Measurements from ENCODE around the gene DCDC2. TPM values are rescaled to one million over a fixed set of nuclear protein-coding genes. Genes with fewer than 3 reads are reported as not detected.
"Not testable (repeated sequence)": the region's sequence is repeated elsewhere in the genome, so short reads cannot be mapped to it uniquely, and the experiment has no call there.

Gene DCDC2
- not detected in 2 replicates for total RNA-seq

GRCh38 chr6:24357336-24358218 lies at the start of gene DCDC2:
DCDC2 (minus strand) TSS chr6:24358059; CDS start chr6:24357750, 309 bp downstream.
- intact Hi-C loops (cut with micrococcal nuclease) = loop anchor here (5.0 kb wide), 1 partner anchor 75 kb away; no protein-coding TSS in a partner anchor

GRCh38 chr6:24405262-24405661 lies 47.4 kb upstream of the DCDC2 start:
- intact Hi-C loops (cut with micrococcal nuclease) = no loop called here

GRCh38 chr6:24403501-24403824 lies 45.6 kb upstream of the DCDC2 start:
- intact Hi-C loops (cut with micrococcal nuclease) = loop anchor here (5.0 kb wide), 1 partner anchor 41 kb away; no protein-coding TSS in a partner anchor

DNA sequence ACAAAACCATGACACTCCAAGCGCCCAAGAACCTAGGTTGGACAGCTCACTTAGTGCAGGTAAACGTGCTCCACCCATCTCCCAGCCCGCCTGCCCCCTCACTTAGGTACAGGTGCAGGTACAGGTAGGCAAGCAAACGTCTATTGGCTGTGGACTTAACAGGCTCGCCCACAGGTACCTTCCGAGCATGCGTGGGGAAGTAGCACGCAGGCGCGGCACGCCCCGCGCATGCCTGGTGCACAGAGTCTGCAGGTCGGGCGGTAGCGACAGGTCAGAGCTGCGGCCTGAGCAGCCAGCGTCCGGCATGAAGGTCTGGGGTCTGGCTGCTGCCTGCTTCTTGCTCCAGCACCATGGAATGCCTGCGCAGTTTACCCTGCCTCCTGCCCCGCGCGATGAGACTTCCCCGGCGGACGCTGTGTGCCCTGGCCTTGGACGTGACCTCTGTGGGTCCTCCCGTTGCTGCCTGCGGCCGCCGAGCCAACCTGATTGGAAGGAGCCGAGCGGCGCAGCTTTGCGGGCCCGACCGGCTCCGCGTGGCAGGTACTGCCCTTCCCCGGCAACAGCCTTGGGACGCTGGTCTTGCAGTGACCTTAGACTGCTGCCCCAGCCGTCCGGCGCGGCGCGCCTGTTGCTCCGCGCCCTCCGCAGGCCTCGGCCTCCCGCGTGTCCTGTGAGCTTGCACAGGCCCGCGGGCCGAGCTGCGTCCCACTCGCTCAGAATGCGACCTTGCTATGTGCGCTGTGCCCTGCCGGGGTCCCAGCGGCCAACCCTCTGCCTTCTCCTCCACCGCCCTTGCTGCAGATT lies 45.0 kb upstream of the DCDC2 start, which contains the start of gene MRS2:
MRS2 (plus strand) TSS at position 240 of the 804 bp plus-strand sequence; CDS start at position 351, 111 bp downstream.
- intact Hi-C loops (cut with micrococcal nuclease) = loop anchor here (5.0 kb wide), 1 partner anchor 41 kb away; no protein-coding TSS in a partner anchor

DNA sequence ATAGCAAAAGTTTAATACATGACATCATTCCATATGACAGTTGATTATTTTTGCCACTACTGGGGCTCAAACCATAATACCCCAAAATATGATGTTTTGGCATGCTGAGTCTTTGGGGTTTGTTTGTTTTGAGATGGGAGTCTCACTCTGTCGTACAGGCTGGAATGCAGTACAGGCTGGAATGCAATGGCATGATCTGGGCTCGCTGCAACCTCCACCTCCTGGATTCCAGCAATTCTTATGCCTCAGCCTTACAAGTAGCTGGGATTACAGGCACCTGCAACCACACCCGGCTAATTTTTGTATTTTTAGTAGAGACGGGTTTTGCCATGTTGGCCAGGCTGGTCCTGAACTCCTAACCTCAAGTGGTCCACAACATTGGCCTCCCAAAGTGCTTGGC lies 43.6 kb upstream of the DCDC2 start:
- intact Hi-C loops (cut with micrococcal nuclease) = loop anchor here (5.0 kb wide), 1 partner anchor 39 kb away; no protein-coding TSS in a partner anchor

DNA sequence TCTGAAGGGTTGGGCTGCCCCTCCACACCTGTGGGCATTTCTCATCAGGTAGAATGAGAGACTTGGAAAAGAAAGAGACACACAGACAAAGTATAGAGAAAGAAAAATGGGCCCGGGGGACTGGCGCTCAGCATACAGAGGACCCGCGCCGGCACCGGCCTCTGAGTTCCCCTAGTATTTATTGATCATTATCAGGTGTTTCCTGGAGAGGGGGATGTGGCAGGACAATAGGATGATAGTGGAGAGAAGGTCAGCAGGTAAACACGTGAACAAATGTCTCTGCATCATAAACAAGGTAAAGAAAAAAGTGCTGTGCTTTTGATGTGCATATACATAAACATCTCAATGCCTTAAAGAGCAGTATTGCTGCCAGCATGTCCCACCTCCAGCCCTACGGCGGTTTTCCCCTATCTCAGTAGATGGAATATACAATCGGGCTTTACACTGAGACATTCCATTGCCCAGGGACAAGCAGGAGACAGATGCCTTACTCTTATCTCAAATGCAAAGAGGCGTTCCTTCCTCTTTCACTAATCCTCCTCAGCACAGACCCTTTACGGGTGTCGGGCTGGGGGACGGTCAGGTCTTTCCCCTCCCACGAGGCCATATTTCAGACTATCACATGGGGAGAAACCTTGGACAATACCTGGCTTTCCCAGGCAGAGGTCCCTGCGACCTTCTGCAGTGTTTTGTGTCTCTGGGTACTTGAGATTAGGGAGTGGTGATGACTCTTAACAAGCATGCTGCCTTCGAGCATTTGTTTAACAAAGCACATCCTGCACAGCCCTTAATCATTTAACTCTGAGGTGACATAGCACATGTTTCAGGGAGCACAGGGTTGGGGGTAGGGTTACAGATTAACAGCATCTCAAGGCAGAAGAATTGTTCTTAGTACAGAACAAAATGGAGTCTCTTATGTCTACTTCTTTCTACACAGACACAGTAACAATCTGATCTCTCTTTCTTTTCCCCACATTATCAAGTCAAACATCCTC lies 42.5 kb upstream of the DCDC2 start:
- intact Hi-C loops (cut with micrococcal nuclease) = loop anchor here (5.0 kb wide), 1 partner anchor 38 kb away; no protein-coding TSS in a partner anchor

DNA sequence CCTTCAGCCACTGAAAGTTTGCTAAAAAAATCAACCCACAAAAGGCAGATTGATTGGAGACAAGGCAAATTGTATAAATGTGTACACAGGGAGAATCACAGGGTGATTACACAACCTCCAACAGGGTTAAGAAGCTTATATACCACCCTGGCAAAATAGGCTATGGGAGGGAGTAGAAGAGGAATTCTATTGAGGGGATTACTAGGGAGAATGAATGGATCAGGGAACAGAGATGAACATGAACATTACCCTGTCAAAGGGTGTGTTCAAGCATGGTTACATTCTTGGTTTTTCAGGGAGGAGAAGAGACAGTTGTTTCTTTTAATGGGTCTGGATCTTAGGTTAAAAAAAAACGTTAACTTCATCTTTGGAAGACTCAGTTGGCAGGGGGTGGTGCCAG lies 39.8 kb upstream of the DCDC2 start:
- intact Hi-C loops (cut with micrococcal nuclease) = no loop called here

DNA sequence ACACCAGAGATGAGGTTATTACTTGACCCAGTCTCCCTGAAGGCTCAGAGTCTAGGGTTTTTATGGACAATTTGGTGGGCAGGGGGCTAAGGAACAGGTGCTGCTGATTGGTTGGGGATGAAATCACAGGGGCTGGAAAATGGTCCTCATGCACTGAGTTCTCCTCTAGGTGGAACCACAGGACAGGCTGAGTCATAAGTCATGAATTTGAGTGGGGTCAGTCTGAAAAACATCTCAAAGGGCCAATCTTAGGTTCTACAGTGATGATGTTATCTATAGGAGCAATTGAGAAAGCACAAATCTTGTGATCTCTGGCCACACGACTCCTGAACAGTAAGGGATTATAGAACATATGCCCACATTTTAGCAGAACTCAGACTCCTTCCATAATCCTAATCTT lies 39.0 kb upstream of the DCDC2 start:
- intact Hi-C loops (cut with micrococcal nuclease) = no loop called here

DNA sequence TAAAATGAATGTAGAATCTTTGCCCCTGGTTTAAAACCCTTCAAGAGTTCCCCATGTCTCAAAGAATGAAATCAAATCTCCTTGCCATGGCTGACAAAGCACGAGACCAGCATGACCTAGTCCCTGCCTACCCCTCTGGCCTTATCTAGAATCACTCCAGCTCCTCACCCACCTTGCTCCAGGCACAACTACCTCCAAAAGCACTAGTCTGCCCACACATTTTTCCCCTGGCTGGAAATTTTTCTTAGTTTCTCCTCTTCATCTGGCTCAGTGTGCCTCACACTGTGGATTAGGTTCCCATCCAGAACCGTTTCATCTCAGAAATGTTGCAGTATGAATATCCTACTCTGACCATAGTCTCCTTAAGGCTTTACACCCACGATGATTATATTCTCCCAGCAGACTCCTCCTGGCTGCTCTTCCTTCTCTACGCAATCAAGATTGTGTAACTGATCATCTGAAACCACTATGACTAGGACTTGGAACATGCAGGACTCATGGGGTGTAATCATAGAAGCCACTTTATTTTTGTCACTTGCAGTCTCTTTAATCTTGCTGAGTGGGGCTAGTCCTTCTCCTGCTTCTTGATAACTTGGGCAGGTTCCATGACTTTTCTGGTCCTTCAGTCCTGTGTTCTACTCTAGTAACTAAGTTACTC lies 37.0 kb upstream of the DCDC2 start:
- intact Hi-C loops (cut with micrococcal nuclease) = no loop called here

DNA sequence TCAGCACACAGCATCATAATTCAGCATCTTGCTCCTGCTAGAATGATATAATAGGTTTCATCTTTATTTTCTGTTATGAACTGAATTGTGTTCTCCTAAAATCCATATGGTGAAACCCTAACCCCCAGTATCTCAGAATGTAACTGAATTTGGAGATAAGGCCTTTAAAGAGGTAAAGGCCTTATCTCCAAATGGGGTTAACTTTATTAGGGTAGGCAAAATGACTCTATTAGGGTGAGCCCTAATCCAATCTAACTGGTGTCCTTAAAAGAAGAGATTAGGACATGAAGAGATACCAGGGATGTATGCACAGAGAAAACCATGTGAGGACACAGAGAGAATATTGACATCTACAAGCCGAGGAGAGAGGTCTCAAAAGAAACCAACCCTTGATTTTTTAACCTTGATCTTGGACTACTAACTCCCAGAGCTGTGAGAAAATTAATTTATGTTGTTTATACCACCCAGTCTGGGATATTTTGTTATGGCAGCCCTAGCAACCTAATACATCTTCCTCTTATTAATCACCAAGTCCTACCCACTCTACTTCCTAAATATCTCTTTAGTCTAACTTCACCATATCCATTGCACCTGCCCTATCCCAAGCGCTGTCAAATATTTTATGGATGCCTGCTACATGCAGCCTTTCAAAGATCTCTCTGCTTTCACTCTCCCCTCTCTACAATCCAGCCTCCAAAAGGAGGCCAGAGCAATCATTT lies 36.4 kb upstream of the DCDC2 start:
- intact Hi-C loops (cut with micrococcal nuclease) = no loop called here

DNA sequence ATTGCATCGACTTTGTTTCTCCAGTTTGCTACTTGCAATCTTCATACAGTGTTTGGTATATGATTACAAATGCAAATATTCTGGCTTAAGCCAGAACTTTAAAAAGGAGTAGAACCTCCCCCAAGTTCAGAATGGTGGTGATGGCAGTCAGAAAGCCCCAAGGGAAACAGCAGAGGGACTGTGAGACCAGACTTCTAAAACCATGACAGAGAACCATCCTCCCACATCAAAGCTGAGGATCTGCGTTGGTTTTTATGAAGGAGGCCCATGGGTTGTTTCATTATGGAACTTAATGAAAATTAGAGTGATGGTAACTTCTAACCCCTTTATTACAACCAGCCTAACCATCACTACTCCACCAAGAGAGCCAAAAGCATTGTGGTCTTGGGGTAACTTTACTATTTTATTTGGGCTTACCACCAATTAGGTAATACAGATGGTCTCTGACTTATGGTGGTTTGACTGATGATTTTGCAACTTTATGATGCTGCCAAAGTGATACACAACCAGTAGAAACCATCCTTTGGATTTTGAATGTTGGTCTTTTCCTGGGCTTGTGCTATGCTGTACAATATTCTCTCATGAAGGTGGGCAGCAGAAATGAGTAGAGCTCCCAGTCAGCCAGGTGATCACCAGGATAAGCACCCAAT lies 34.0 kb upstream of the DCDC2 start:
- intact Hi-C loops (cut with micrococcal nuclease) = no loop called here

- intact Hi-C loops (cut with micrococcal nuclease) = no loop called here
These were observed 33.3 kb upstream of the DCDC2 start for GRCh38 chr6:24391208-24391607.

- intact Hi-C loops (cut with micrococcal nuclease) = no loop called here
These were observed 30.0 kb upstream of the DCDC2 start for GRCh38 chr6:24387818-24388217.

- intact Hi-C loops (cut with micrococcal nuclease) = no loop called here
These were observed 27.8 kb upstream of the DCDC2 start for GRCh38 chr6:24385536-24386269.

DNA sequence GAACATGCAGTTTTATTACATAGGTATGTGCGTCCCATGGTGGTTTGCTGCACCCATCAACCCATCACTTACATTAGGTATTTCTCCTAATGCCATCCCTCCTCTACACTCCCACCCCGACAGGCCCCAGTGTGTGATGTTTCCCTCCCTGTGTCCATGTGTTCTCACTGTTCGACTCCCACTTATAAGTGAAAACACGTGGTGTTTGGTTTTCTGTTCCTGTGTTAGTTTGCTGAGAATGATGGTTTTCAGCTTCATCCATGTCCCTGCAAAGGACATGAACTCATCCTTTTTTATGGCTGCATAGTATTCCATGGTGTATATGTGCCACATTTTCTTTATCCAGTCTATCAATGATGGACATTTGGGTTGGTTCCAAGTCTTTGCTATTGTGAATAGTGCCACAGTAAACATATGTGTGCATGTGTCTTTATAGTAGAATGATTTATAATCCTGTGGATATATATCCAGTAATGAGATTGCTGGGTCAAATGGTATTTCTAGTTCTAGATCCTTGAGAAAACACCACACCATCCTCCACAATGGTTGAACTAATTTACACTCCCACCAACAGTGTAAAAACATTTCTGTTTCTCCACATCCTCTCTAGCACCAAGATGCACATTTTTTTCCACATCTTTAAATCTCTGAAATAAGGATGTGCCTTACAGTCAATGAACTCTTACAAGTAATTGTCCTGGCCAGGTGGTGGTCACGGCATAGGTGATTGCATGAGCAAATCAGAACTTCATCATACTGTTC lies 26.7 kb upstream of the DCDC2 start:
- intact Hi-C loops (cut with micrococcal nuclease) = not testable (repeated sequence)

DNA sequence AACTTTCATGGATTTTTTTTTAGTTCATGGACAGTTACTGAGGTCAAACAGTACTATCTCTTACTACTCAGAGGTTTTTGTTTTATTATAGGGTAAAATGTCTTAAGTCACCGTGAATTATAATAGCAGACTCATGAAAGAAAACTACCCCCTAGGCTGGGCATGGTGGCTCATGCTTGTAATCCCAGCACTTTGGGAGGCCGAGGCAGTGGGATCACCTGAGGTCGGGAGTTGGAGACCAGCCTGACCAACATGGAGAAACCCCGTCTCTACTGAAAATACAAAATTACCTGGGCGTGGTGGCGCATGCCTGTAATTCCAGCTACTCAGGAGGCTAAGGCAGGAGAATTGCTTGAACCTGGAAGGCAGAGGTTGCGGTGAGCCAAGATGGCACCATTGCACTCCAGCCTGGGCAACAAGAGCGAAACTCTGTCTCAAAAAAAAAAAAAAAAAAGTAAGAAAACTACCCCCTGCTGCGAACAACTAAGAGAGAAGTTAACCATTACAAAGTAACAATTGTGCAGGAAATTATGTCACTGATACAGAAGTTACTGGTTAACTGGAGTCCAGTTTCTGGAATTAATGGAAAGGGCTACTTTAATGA lies 25.1 kb upstream of the DCDC2 start:
- intact Hi-C loops (cut with micrococcal nuclease) = not testable (repeated sequence)

- intact Hi-C loops (cut with micrococcal nuclease) = no loop called here
These were observed 24.3 kb upstream of the DCDC2 start for GRCh38 chr6:24382220-24382540.
